ENCODE measurements around the gene ZNF362.

ZNF362 gene

DNA sequence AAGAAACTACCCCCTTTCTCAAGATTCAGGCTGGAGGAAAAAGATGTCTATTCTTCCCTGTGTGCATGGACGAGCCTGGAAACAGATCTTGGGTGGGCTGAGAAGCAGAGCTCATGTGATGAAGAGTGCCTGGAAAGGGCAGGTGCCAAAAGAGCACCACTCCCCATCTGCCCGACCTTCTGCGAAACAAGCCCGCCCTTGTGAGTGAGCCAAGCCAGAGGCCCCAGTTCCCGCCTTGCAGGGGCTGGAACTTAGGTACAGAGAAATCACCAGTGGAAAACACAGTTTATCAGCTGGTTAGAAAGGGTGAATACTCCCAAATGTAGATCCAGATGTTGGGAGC lies 91.3 kb downstream of the ZNF362 start:
- H3K9me3 ChIP-seq (ENCODE audit: control insufficient read depth, low read depth, low read length), result no peaks in the 10 kb centered on the region
- no peak overlapping the region for H3K9ac ChIP-seq (ENCODE audit: low read length)
- H3K4me1 ChIP-seq (ENCODE audit: control insufficient read depth, low read depth, low read length), result peaks cover 57% of the 10 kb centered on the region
- H3K27me3 ChIP-seq (ENCODE audit: control insufficient read depth, insufficient read depth, low read length), result peaks cover 80% of the 10 kb centered on the region
- peak overlapping the region; percentile 63 for H3K4me3 ChIP-seq (ENCODE audit: low read length)
- no peaks in the 10 kb centered on the region for H3K36me3 ChIP-seq (ENCODE audit: control insufficient read depth, low read depth, low read length)
- no peak overlapping the region for H3K27ac ChIP-seq (ENCODE audit: low read length)

DNA sequence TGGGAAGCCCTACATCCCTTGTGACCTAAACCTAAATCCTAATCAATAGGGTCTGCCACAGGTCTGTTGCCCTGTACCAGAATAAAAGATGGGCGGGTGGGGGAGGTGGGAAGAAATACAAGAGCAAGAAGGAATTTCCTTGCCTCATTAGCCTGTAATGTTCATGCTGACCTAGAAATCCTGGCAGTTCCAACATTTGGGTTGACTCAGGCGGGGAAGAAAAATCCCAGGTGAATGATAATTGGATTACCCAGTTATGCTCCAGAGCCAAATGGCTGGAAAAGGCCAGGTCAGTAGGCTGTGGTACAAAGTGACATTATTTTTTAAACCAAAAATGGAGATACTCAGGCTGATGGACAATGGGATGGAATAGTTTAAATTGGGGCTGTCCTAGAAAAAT lies 91.9 kb downstream of the ZNF362 start:
- no peaks in the 10 kb centered on the region for H3K36me3 ChIP-seq (ENCODE audit: control insufficient read depth, low read depth, low read length)
- H3K4me3 ChIP-seq (ENCODE audit: low read length), result peak overlapping the region; percentile 63
- peak overlapping the region; percentile 48 for H3K9ac ChIP-seq (ENCODE audit: low read length)
- H3K27ac ChIP-seq (ENCODE audit: low read length), result no peak overlapping the region
- H3K4me1 ChIP-seq (ENCODE audit: control insufficient read depth, low read depth, low read length), result peaks cover 53% of the 10 kb centered on the region
- H3K27me3 ChIP-seq (ENCODE audit: control insufficient read depth, insufficient read depth, low read length), result peaks cover 86% of the 10 kb centered on the region
- no peaks in the 10 kb centered on the region for H3K9me3 ChIP-seq (ENCODE audit: control insufficient read depth, low read depth, low read length)

DNA sequence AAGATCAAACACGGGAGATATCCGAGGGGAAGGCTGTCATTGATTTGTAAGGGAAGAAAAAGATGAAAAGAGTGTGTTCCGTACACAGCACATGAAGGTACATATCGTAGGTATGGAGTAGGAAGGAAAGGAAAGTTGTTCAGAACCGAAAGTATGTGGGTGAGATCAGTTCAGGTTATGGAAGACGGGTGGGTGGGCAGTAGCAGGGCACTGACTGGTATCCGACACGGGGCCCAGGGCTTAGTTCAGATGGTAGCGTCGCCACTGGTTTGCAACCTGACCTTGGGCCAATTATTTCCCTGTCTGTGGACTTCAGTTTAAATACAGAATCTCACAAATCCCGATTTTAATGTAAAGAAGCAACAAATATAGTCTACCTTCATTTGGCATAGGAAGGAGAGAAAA lies 92.4 kb downstream of the ZNF362 start:
- Histone ChIP-seq H3K4me3 (ENCODE audit: low read length) (peak overlapping the region; percentile 63), H3K27me3 (ENCODE audit: control insufficient read depth, insufficient read depth, low read length) (peaks cover 88% of the 10 kb centered on the region), H3K27ac (ENCODE audit: low read length) (no peak overlapping the region), H3K9ac (ENCODE audit: low read length) (peak overlapping the region; percentile 48), H3K9me3 (ENCODE audit: control insufficient read depth, low read depth, low read length) (no peaks in the 10 kb centered on the region), H3K4me1 (ENCODE audit: control insufficient read depth, low read depth, low read length) (peaks cover 49% of the 10 kb centered on the region), H3K36me3 (ENCODE audit: control insufficient read depth, low read depth, low read length) (no peaks in the 10 kb centered on the region)

DNA sequence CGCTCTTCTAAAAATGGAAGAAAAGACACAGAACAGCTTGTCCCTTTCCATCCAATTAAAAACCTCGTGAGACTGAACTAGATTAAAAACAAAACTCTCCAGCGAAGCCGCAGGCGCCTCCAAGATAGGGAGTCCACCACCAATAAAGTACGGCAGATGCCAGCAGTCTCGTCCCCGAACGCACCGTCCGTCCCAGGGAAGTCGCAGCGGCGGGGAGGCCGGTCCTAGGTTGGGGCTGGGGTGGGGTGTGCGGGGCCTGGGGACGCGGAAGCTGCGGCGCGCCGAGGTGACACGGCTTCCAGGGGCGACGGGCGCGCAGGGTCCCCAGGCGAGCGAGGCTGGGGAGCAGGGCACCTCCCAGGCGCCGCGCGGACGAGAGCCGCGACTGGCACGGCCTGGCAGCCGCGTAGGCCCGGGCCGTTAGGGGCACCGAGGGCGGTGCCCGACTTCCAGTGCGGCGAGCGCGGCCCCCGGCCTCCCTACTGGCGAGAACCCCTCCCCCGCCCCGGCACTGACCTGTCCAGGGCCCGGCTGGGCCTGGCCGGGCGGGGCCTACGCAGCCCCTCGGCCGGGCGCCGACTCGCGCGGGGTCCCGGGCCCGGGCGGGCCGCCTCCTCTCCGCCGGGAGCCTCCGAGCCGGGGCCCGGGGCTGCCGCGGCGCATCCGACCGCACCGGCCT lies 92.9 kb downstream of the ZNF362 start:
- peaks cover 88% of the 10 kb centered on the region for H3K27me3 ChIP-seq (ENCODE audit: control insufficient read depth, insufficient read depth, low read length)
- H3K9me3 ChIP-seq (ENCODE audit: control insufficient read depth, low read depth, low read length), result no peaks in the 10 kb centered on the region
- H3K4me1 ChIP-seq (ENCODE audit: control insufficient read depth, low read depth, low read length), result peaks cover 44% of the 10 kb centered on the region
- peak overlapping the region; percentile 48 for H3K9ac ChIP-seq (ENCODE audit: low read length)
- H3K27ac ChIP-seq (ENCODE audit: low read length), result no peak overlapping the region
- peak overlapping the region; percentile 63 for H3K4me3 ChIP-seq (ENCODE audit: low read length)
- H3K36me3 ChIP-seq (ENCODE audit: control insufficient read depth, low read depth, low read length), result no peaks in the 10 kb centered on the region

DNA sequence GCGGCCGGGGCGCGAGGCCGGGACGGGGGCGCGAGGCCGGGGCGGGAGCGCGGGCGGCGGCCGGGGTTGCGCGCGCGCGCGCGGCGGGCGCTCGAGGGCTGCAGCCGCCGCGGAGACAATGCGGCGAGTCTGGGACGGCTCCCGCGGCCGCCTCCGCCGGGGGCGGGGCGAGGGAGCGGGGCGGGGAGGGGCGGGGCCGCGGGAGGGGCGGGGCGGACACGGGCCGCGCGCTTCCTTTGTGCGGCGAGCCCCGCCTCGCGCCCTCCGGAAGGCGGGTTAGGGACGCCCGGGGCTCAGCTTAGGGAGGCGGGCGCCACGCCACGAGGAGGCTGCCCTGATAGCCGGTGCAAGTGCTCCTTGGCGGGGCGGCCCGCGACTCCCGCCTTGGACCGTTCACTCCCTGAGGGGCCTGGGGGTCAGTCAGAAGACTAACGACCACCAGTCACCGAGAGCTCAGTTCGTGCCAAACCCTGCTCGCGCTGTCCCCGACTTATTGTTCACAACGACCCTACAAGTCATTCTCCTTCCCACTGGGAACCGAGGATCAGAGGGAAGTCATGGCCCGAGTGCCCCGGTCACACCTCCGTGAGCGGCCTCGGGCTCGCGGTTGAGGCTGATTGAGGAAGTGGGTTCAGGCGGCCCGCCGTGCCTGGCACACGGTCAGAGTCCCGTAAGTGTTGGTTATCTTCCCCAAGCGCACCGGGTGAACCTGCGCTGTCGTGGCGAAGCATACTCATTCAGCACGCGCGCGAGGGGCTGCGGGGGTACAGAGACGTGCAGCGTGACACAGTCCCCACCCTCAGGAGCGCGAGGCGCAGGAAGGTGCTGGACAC lies 93.7 kb downstream of the ZNF362 start:
- Histone ChIP-seq H3K36me3 (ENCODE audit: control insufficient read depth, low read depth, low read length) (no peaks in the 10 kb centered on the region), H3K9ac (ENCODE audit: low read length) (peak overlapping the region; percentile 80), H3K4me3 (ENCODE audit: low read length) (peak overlapping the region; percentile 78), H3K9me3 (ENCODE audit: control insufficient read depth, low read depth, low read length) (no peaks in the 10 kb centered on the region), H3K4me1 (ENCODE audit: control insufficient read depth, low read depth, low read length) (peaks cover 43% of the 10 kb centered on the region), H3K27me3 (ENCODE audit: control insufficient read depth, insufficient read depth, low read length) (peaks cover 92% of the 10 kb centered on the region), H3K27ac (ENCODE audit: low read length) (no peak overlapping the region)

All from iPS-18a (cell line).